NCI-H2029 (cell line): ENCODE measurements around the gene FAM227B.
"Not testable (repeated sequence)": the region's sequence is repeated elsewhere in the genome, so short reads cannot be mapped to it uniquely, and the experiment has no call there.

Experiments
- DNase-seq: peaks from one replicate; lab custom pipeline; 2025; lab: John Stamatoyannopoulos, UW

The FAM227B gene

DNA sequence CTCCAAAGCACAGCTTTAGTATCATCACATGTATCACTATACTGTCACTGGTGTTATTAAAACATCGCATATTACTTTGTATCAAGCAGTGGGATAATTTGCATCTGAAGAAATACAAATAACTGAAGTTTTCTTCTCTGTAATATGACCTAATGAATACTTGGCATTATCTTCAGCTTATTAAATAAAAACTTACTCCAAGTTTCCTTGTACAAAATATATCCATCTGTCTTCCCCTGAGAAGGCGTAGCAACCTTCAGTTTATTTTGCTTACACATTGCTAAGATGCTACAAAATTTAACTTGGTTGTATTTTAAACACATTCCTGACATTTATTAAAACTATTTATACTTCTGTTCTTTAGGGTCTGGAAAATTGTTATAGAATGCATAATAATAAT, 183.9 kb downstream of the FAM227B start:
- DNase-seq = no peak

DNA sequence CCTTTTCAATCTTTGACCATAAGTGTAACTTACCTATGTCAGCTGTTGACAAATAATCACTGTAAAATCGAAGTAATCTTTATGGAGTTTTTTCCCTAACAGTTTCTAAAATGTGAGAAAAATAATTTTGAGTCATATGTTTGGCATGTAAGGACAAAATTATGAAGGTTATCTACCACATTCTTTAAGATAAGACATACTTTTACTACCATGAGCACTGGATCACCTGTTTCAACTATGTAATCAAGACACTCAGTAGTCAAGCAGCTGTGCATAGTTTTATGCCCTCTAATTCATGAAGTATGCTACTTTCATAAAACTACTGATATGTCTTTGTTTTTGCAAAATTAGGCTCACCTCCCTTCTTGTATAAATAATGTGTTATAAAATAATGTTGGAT, 185.4 kb downstream of the FAM227B start:
- no peak for DNase-seq

DNA sequence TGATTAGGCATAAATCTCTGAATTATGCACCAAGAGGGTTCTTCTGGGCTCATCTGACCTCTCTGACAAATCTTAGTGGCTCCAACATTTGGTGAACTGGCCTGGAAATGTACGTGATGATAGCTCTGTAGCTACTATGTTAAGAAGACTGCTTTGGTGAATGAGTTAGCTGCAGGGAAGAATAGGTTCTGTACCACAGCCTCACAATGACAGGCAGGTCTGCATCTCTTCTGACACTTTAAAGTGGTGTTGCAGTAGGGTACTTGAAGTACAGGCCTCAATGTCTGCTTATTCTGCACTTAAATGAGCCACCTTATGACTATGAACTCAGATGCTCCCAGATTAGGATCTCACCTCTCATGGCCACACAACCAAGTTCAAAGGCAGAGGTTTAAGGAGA, 190.6 kb downstream of the FAM227B start:
- no peak for DNase-seq

GRCh38 chr15:49428409-49429095, 192.1 kb downstream of the FAM227B start:
- no peak for DNase-seq

- no peak for DNase-seq
Measured at GRCh38 chr15:49427372-49427771, 193.2 kb downstream of the FAM227B start.

GRCh38 chr15:49424954-49425353, 195.7 kb downstream of the FAM227B start:
- DNase-seq = no peak

DNA sequence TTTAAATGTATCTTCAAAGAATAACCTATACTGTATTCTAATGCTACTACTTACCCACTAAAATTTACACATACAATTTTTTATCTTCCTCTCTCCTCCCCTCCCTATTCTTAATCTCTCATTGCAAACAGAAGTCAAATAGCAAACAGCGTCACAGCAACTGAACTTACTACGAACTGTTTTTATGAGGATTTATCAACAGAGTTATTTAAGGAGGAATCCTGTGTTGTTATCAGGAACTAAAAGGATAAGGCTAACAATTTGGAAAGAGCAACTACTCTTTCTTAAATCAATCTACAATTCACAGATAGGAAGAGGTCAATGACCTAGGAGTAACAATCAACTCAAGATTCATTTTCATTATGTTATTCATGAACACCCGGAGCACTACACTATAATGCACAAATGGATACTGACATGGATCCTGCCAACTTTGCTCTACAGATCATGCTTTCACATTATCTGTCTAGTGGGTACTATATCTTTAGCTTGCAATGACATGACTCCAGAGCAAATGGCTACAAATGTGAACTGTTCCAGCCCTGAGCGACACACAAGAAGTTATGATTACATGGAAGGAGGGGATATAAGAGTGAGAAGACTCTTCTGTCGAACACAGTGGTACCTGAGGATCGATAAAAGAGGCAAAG, 196.6 kb downstream of the FAM227B start:
- DNase-seq = no peak

GRCh38 chr15:49423021-49423420, 197.6 kb downstream of the FAM227B start, which contains the start of gene FGF7:
TSS of gene FGF7 (plus strand) at chr15:49423242. CDS start at chr15:49424298, 1,056 bp downstream.
- no peak for DNase-seq

DNA sequence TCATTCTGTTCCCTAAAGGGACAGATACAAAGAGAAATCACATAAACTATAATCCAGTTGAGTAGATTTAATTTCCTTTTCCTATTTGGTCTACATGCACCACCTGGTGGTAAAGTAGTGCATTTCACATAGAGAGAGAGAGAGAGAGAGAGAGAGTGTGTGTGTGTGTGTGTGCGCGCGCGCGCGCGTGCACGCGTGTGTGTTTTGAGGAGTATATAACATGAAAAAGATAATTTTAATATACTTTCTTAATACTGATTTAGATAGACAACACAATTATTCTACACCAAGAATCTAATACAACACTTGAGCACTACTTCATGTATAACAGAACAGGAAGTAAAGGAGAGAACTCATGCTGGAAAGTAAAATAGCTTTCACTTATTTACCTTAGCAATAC, 198.6 kb downstream of the FAM227B start:
- DNase-seq = no peak

GRCh38 chr15:49418811-49419210, 201.8 kb downstream of the FAM227B start:
- no peak for DNase-seq

- DNase-seq = no peak
Measured at GRCh38 chr15:49415638-49416037, 205.0 kb downstream of the FAM227B start.

- DNase-seq = no peak
Measured at GRCh38 chr15:49415149-49415548, 205.5 kb downstream of the FAM227B start.

DNA sequence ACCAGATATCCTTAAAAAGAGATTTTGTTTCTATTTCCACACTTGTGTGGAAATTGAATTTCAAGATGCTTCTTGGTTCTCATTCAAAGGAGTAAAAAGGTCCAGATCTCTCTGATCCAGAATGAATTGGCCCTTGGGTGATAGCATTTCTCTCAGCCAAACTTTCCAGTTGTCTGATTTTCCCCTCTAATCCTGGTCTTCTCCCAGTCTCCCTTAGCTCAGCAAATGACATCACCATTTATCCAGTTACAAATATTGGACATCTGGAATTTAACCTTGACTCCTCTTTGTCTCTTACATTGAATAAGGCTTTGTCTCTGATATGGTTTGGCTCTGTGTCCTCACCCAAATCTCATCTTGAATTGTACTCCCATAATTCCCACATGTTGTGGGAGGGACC, 207.8 kb downstream of the FAM227B start:
- DNase-seq = no peak

- DNase-seq = no peak
Measured at GRCh38 chr15:49410641-49411040, 210.0 kb downstream of the FAM227B start.

DNA sequence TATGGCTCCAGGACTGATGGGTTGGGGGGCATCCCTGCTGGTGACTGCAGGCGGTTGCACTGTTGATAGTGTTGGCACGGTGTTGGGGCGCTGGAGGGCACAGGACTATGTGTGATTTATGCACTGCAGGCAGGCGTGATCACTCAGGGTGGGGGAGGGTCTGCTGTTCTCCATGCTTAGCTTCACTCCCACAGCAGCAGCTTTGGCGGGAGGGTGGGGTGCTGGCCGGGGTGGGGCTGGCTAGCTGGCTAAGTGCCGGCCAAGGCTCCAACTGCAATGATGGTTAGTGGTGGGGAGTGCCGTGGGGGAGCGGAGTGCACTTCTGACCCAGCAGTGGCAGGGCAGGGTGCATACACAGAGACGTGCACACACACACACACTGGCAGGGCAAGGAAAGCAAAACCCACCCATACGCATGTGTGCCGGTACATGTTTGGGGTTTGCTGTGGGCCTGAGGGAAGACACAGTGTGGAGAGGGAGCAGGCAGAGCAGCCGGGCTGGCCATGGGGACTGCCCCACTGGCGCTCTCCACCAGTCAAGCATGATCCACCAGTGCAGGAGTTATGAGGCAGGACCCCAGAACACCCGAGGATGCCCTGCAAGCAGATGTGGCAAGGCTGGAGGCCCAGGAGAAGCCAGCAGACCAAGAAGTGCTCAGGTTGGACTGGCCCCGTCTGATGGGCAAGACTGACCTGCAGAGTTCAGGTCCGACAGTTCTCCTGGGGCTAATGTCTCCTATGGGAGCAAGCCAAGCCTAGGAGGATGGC, 214.1 kb downstream of the FAM227B start:
- DNase-seq = no peak

GRCh38 chr15:49402515-49403296, 217.9 kb downstream of the FAM227B start:
- DNase-seq = not testable (repeated sequence)

DNA sequence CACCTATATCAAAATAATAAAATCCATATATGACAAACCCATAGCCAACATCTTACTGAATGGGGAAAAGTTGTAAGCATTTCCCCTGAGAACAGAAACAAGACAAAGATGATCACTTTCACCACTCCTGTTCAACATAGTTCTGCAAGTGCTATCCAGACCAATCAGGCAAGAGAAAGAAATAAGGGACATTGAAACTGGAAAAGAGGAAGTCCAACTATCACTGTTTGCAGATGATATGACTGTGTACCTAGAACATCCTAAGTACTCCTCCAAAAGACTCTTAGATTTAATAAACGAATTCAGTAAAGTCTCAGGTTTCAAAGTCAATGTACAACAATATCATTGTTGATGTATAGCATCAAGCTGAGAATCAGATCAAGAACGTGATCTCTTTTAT, 233.1 kb downstream of the FAM227B start:
- DNase-seq = no peak

- DNase-seq = no peak
Measured at GRCh38 chr15:49383266-49383665, 237.4 kb downstream of the FAM227B start.

DNA sequence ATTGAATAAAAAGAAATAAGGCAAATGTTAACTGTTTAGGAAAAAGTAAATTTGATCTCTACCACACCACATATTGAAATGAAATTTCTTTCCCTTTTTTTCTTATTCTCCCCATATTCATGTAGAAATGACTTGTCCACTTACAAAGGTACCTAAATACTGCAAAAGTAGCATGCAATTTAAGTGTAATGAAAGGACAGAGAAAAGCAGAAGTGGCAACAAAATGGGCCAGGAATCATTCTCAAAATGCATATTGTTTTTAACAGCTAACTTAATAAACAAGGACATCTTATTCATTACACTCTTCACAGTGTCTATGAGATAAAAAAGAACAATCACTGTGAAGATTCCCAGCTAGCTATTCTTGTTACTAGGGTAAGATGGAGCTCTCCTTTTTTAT, 238.2 kb downstream of the FAM227B start:
- no peak for DNase-seq

- no peak for DNase-seq
Measured at GRCh38 chr15:49380912-49381311, 239.7 kb downstream of the FAM227B start.

DNA sequence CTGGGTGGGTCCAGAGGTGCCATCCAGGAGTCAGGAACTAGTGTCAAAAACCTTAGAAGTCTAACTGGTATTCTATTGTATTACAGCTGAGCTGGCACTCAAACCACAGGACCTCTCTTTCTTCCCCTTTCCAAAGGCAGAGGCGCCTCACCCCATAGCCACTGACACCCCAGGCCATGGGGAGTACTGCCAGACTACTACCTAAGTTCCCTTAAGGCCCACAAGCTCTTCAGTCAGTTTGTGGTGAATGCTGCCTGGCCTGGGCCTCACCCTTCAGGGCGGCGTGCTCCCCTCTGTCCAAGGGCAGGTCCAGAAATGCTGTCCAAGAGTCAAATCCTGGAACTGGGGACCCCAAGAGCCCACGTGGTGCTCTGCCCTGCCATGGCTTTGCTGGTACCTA, 240.6 kb downstream of the FAM227B start:
- no peak for DNase-seq

DNA sequence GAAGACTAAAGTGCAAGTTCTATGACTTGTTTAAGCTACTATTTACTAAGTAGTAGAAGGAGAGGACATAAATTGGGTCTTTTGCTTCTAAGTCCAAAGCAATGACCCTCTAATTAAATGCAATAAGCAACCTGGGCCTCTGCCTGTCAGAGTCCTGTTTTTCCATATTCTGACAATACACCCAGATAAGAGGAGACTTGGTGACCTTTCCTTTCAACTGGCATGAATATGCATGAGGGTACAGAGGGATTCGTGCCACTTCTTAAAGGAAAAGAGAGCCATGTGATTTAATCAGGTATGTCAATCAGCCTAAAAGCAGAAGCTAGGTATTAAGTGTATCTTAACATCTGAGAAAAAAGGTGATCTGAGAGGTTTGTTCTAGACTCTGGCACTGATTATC, 248.3 kb downstream of the FAM227B start:
- DNase-seq = no peak
